Liver (tissue), 3 donors: Measurements from ENCODE around the gene KCTD3.

Source experiments
- ATF3 ChIP-seq: IDR thresholded peaks from 2 replicates; pipeline ENCODE4 v1.6.1; 2016; ENCODE audit warnings: antibody characterized with exemption
- CTCF ChIP-seq: fragments of 150-350 bp; IDR thresholded peaks from 2 replicates; pipeline ENCODE4 v1.5.1; 2017; ENCODE audit warnings: improper control_type of control experiment, low read depth, low read length; ENCODE audit not compliant: missing input control
- EGR1 ChIP-seq, 2 donors: IDR thresholded peaks; 2 replicates each; pipeline ENCODE4 v1.6.1; 2016 to 2018; ENCODE audit warnings: antibody characterized with exemption in 2 of 2, low read depth in 2 of 2
- FOXA2 ChIP-seq: IDR thresholded peaks from 2 replicates; pipeline ENCODE4 v1.6.1; 2016; ENCODE audit warnings: antibody characterized with exemption
- GABPA ChIP-seq, 2 donors: IDR thresholded peaks in 1 of 2; conservative IDR thresholded peaks in 1 of 2; 2 replicates each; pipeline ENCODE4 v1.6.1; 2016; ENCODE audit warnings: antibody characterized with exemption in 2 of 2, mild to moderate bottlenecking in 1 of 2, moderate library complexity in 1 of 2
- HNF4G ChIP-seq: IDR thresholded peaks from 2 replicates; pipeline ENCODE4 v1.6.1; 2016; ENCODE audit warnings: antibody characterized with exemption
- JUND ChIP-seq, 2 donors: IDR thresholded peaks; 2 replicates each; pipeline ENCODE4 v1.6.1; 2016; ENCODE audit warnings: antibody characterized with exemption in 2 of 2
- RAD21 ChIP-seq, 2 donors: IDR thresholded peaks; 2 replicates each; pipeline ENCODE4 v1.6.1; 2016; ENCODE audit warnings: antibody characterized with exemption in 2 of 2, mild to moderate bottlenecking in 2 of 2
- REST ChIP-seq: IDR thresholded peaks from 2 replicates; pipeline ENCODE4 v1.6.1; 2016; ENCODE audit warnings: antibody characterized with exemption, mild to moderate bottlenecking
- RXRA ChIP-seq, 2 donors: IDR thresholded peaks; 2 replicates each; pipeline ENCODE4 v1.6.1; 2017 to 2018; ENCODE audit warnings: antibody characterized with exemption in 2 of 2, mild to moderate bottlenecking in 1 of 2
- SP1 ChIP-seq: IDR thresholded peaks from 2 replicates; pipeline ENCODE4 v1.6.1; 2018; ENCODE audit warnings: antibody characterized with exemption, mild to moderate bottlenecking
- TAF1 ChIP-seq: conservative IDR thresholded peaks from 2 replicates; pipeline ENCODE4 v1.6.1; 2016; ENCODE audit warnings: antibody characterized with exemption, mild to moderate bottlenecking
- YY1 ChIP-seq: IDR thresholded peaks from 2 replicates; pipeline ENCODE4 v1.6.1; 2016; ENCODE audit warnings: antibody characterized with exemption, mild to moderate bottlenecking
- donor health status: healthy.
- donor health status: healthy.

GRCh38 chr1:215529571-215529970 lies 37.5 kb upstream of the KCTD3 start:
- TF ChIP-seq ATF3 (no peak), CTCF (no peak), REST (no peak), TAF1 (no peak), GABPA (IDR thresholded peaks at IDR 0.05 in 1 of 2, conservative IDR thresholded peaks at IDR 0.05 in 1 of 2) (no peak), EGR1 (IDR thresholded peaks at IDR 0.05; ENCODE audit: low read depth in 2 of 2) (no peak), RAD21 (IDR thresholded peaks at IDR 0.05) (no peak), YY1 (no peak), JUND (IDR thresholded peaks at IDR 0.05) (no peak), FOXA2 (no peak), RXRA (IDR thresholded peaks at IDR 0.05) (no peak), HNF4G (no peak), SP1 (no peak)
